ENCODE data around the gene CEP70. TPM values are rescaled to one million over a fixed set of nuclear protein-coding genes. Genes with fewer than 3 reads are reported as not detected.
A peak's percentile ranks its signal among the peaks of the same experiment; 100 is the strongest.
"Not testable (repeated sequence)": the region's sequence is repeated elsewhere in the genome, so short reads cannot be mapped to it uniquely, and the experiment has no call there.

The CEP70 gene
- total RNA-seq, 1 donor from 2014 or later = 18.6 TPM

DNA sequence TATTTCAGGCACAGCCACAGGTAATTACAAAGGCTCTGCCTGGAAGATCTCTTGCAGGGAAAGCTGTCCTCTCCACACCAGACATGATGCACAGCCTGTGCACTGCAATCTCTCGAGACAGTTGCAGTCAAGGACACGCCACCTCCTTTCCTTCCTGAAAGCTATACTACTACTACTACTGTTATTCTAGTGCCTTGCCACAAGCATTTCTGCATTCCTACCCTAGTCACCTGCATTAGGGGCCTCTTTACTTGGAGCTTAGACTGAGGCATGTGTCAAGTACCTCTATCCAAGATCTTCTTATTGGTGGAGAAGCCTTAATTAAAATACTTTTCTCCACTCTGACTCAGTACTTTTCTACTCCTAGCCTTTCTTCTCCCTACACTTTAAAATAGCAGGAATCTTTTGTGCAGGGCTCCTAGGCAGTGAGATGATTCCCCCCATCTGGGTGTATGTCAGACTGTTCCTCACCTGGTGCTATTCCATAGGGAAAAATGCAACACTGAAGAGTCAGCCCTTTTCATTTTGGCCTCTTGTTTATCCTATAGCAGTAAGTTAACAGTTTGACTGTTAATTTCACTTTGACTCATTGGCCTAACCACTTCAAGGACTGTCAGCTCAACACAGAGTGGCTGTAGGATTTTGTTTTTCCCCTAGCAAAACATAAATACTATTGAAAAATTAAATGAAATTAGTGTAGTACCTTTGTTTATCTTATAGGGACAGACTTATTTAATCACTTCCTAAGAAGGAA lies 80.8 kb downstream of the CEP70 start:
- no peak for DNase-seq (ENCODE audit: low read depth)

DNA sequence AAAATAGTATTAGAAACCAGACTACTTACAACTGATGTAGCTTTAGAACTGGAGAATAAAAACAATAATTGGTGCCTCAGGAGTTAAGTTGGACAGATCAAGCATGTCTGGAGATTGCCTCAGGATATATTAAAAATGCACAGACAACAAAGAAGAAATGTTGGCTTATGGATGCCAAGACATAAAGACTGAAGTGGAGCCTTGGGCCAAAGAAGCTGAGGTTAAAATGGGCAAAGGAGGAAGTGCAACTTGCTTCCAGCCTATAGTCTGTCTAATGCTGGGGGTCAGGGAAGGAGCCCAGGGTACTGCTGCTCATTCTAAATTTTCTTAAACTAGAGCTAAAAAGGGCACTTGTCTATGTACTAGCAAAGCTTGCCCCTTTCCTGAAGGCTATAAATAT lies 82.1 kb downstream of the CEP70 start:
- no peak for DNase-seq (ENCODE audit: low read depth)

GRCh38 chr3:138509586-138509985 lies 84.5 kb downstream of the CEP70 start:
- no peak for DNase-seq (ENCODE audit: low read depth)

- no peak for DNase-seq (ENCODE audit: low read depth)
These were observed 86.5 kb downstream of the CEP70 start for GRCh38 chr3:138507524-138507923.

- DNase-seq (ENCODE audit: low read depth) = no peak
These were observed 95.1 kb downstream of the CEP70 start for GRCh38 chr3:138498991-138499390.

DNA sequence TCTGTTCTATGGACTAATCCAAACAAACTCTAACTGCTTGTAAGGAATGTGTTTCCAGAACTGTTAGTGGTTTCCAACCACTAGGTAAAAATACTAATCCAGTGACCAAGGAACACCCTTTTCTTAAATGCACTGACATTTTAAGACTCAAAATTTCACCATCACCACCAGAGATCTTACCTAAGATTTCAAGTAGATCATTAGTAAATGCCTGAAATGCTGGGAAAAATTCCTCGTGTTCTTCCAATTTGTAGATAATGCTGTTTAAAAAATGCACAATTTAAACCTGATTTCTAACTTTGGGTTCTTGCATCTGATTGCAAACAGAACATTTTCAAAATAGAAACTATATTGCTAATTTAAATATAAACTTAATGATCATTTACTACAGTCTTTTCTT lies 96.2 kb downstream of the CEP70 start:
- DNase-seq (ENCODE audit: low read depth) = no peak

DNA sequence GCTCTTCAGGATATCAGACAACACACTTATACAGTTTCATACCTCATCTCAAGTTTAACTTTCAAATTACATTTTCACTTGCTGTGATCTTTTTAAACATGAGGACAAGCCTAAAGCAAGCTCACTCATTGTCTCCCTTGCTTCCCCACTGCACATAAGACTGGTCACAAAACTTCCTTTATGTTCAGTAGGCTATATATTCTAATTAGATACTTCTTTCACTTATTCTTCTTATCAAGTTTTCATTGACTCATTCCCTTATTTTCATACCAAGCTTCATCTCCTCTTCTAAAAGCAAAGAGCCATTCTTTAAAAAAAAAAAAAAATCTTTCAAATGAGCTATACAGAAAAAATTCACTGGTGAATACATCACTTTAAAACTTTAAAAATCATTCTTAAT lies 97.0 kb downstream of the CEP70 start:
- no peak for DNase-seq (ENCODE audit: low read depth)

- DNase-seq (ENCODE audit: low read depth) = no peak
These were observed 97.6 kb downstream of the CEP70 start for GRCh38 chr3:138496436-138496835.

- not testable (repeated sequence) for DNase-seq (ENCODE audit: low read depth)
These were observed 98.4 kb downstream of the CEP70 start for GRCh38 chr3:138495638-138496037.

DNA sequence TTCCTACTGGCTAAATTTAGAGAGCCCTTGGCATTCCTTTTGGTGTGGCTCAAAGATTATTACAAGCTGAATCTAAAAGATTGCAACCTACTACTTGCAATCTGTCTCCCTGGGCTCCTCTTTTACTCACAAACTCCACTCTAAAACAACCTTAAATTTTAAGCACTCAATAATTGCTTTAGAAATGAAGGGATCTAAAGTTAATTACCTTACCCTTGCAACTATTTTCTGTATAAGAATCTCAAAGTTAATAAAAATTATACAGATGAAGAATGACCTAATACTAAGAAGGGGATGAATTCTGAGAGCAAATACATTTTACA lies 99.5 kb downstream of the CEP70 start:
- no peak for DNase-seq (ENCODE audit: low read depth)

DNA sequence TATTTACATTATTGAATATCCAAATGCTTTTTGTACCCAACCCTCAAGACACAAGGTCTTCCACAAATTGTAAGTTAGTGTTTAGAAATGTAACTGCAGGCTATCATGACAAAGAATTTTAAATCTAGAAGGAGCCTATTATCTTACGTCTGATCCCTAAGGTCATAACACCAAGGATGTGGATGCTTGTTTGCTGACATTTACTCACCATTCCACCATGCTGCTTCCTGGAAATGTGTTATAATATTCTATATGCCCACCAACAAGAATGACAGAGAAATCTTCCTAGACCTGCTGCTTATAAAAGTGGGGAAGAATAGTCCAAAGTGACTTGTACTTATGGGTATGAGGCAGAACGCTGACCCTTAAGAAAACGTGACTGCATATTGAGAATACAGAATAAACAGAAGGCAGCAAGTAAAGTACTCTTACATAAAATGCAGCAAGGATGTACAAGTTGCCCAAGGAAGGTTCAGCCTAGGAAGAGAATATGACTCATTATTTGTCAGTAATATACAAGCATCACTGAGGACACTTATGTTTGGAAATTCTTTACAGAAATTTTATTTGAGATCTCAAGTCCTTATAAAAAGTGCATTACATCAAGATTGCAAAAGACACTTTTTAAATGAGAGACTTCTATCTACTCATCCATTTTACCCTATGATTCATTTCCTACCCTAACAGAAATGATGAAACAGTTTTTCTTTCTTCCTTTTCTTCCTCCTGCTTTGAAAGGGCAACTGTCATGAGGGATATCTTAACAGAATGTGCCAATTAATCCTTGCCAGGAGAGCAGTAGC lies 100.1 kb downstream of the CEP70 start:
- peak; percentile 78 for DNase-seq (ENCODE audit: low read depth)

DNA sequence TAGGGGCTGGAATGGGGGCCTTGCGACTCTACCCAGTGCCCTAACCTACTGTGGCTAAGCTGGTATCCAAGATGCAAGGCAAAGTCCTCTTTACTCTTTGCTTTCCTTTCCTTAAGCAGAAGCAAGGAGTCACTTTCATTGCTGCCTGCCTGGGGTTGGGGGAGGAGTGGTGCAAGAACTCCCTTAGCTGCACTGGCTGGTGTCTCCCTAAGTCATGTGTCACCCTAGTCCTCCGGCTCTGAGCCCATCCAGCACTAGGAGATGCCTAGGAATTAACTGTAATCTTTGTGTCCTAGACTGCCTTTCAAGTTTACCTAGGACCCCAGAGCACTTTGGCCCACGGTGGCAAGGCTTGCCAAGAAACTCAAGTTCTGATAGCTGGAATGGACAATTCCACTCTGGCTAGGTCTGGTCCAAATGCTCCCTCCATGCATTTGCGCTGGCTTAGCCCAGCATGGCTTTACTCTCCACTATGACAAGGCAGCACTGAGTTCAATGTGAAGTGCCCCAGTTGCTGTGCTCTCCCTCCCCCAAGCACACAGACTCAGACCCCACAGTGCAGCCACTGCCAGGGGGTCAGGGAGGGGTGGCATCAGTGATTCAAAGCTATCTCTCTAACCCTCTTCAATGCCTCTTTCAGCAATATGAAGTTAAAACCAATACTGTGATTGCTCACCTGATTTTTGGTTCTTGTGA lies 100.9 kb downstream of the CEP70 start:
- DNase-seq (ENCODE audit: low read depth) = no peak

DNA sequence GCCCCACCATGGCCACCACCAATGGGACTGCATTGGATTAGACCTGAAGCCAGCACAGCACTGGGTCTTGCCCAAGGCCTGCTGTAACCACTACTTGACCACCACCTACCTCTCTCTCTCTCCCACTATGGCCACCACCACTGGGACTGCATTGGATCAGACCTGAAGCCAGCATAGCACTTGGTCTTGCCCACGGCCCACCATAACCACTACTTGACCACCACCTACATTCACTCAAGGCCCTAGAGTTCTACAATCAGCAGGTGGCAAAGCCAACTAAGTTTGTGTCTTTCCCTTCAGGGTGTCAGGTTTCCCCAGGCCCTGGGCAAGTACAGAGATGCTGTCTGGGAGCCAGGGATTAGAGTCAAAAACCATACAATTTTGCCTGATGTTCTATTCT lies 102.1 kb downstream of the CEP70 start:
- DNase-seq (ENCODE audit: low read depth) = peak; percentile 95

- DNase-seq (ENCODE audit: low read depth) = not testable (repeated sequence)
These were observed 107.5 kb downstream of the CEP70 start for GRCh38 chr3:138486580-138486979.

DNA sequence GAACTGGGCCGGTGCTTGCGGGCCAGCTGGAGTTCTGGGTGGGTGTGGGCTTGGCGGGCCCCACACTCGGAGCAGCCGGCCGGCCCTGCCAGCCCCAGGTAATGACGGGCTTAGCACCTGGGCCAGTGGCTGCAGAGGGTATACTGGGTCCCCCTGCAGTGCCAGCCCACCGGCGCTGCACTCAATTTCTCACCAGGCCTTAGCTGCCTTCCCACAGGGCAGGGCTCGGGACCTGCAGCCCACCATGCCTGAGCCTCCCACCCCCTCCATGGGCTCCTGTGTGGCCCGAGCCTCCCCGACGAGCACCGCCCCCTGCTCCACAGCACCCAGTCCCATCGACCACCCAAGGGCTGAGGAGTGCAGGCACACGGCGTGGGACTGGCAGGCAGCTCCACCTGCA lies 109.4 kb downstream of the CEP70 start:
- not testable (repeated sequence) for DNase-seq (ENCODE audit: low read depth)

- no peak for DNase-seq (ENCODE audit: low read depth)
These were observed 114.6 kb downstream of the CEP70 start for GRCh38 chr3:138479438-138479863.

- DNase-seq (ENCODE audit: low read depth) = no peak
These were observed 116.3 kb downstream of the CEP70 start for GRCh38 chr3:138477801-138478200.

- DNase-seq (ENCODE audit: low read depth) = no peak
These were observed 116.9 kb downstream of the CEP70 start for GRCh38 chr3:138477120-138477519.

- DNase-seq (ENCODE audit: low read depth) = no peak
These were observed 117.5 kb downstream of the CEP70 start for GRCh38 chr3:138476526-138476925.

DNA sequence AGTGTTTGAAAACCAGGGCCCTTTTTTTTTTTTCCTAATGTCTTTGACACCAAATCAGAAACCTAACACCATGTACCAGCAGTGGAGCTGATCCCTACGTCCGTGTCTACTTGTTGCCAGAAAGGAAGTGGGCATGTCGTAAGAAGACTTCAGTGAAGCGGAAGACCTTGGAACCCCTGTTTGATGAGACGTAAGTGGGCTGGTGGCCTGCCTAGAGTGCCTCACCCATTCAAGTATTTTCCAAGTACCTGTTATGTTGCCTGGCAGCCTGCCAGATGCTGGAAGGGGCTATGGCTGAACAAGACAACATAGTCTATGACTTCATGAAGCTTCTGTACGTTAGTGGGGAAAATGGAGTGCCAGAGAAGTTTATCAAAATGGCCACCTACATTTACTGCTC lies 119.9 kb downstream of the CEP70 start:
- DNase-seq (ENCODE audit: low read depth) = no peak

- DNase-seq (ENCODE audit: low read depth) = no peak
These were observed 120.7 kb downstream of the CEP70 start for GRCh38 chr3:138473391-138473790.

DNA sequence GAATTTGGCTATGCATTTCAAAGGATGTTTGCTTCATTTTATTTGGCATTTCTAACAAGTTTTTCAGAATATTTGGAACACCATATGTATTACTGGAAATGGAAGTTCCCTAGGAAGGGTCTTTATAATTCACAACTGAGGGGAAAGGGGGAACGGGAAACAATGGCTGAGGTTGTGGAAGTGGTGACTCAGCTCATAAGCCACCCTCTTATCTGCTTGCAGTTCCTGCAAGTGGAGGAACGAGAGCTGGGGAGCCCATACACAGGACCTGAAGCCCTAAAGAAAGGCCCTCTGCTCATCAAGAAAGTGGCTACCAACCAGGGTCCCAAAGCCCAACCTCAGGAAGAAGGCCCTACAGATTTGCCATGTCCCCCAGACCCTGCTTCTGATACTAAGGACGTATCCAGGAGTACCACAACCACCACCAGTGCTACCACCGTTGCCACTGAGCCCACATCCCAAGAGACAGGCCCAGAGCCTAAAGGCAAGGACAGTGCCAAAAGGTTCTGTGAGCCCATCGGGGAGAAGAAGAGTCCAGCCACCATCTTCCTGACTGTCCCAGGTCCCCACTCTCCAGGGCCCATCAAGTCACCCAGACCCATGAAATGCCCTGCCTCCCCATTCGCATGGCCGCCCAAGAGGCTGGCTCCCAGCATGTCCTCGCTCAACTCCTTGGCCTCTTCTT lies 121.8 kb downstream of the CEP70 start:
- DNase-seq (ENCODE audit: low read depth) = no peak
